H9 (cell line): ENCODE results near the gene SMYD5. TPM values are rescaled to one million over a fixed set of nuclear protein-coding genes. Genes with fewer than 3 reads are reported as not detected.

Source experiments
- DNase-seq: peaks from one replicate; pipeline ENCODE4 v3.0.0-alpha.2; 2017
- H2AFZ ChIP-seq: one replicate; pipeline ENCODE4 v1.6.1; 2013; ENCODE audit warnings: mild to moderate bottlenecking, low read length, control low read depth, moderate library complexity
- H2AK5ac ChIP-seq: 2 replicates; pipeline ENCODE4 v1.6.1; 2013; ENCODE audit warnings: low read length, control low read depth, mixed read lengths; ENCODE audit not compliant: insufficient read length
- H2BK120ac ChIP-seq: one replicate; pipeline ENCODE4 v1.6.1; 2013; ENCODE audit warnings: low read depth, mild to moderate bottlenecking, low read length, control low read depth, inconsistent platforms; ENCODE audit not compliant: poor library complexity, severe bottlenecking
- H2BK12ac ChIP-seq: 2 replicates; pipeline ENCODE4 v1.6.1; 2013; ENCODE audit warnings: low read length, control low read depth, mixed read lengths, low read depth; ENCODE audit not compliant: insufficient read length
- H2BK15ac ChIP-seq: 2 replicates; pipeline ENCODE4 v1.6.1; 2013; ENCODE audit warnings: low read depth, low read length, control low read depth
- H2BK20ac ChIP-seq: one replicate; pipeline ENCODE4 v1.6.1; 2013; ENCODE audit warnings: low read depth, mild to moderate bottlenecking, low read length, control low read depth, inconsistent platforms; ENCODE audit not compliant: poor library complexity, severe bottlenecking
- H2BK5ac ChIP-seq: 2 replicates; pipeline ENCODE4 v1.6.1; 2013; ENCODE audit warnings: low read length, control low read depth, mixed read lengths; ENCODE audit not compliant: insufficient read length
- H3K14ac ChIP-seq: 2 replicates; pipeline ENCODE4 v1.6.1; 2013; ENCODE audit warnings: low read length, control low read depth; ENCODE audit not compliant: insufficient read depth
- H3K18ac ChIP-seq: 2 replicates; pipeline ENCODE4 v1.6.1; 2013; ENCODE audit warnings: low read depth, mild to moderate bottlenecking, mixed read lengths, low read length, control low read depth; ENCODE audit not compliant: insufficient read length
- H3K23ac ChIP-seq: 2 replicates; pipeline ENCODE4 v1.6.1; 2013; ENCODE audit warnings: low read length, control low read depth, mixed read lengths, low read depth; ENCODE audit not compliant: insufficient read length
- H3K23me2 ChIP-seq: 2 replicates; pipeline ENCODE4 v1.6.1; 2013; ENCODE audit warnings: low read depth, mild to moderate bottlenecking, mixed read lengths, low read length, control low read depth; ENCODE audit not compliant: insufficient read length, poor library complexity, severe bottlenecking
- H3K27ac ChIP-seq: 2 replicates; pipeline ENCODE4 v1.5.1; 2013; ENCODE audit warnings: low read length, control low read depth, mixed read lengths, low read depth; ENCODE audit not compliant: insufficient read length
- H3K27me3 ChIP-seq: 2 replicates; pipeline ENCODE4 v1.6.1; 2013; ENCODE audit warnings: low read length, control low read depth, inconsistent platforms; ENCODE audit not compliant: insufficient read depth
- H3K4ac ChIP-seq: 2 replicates; pipeline ENCODE4 v1.6.1; 2013; ENCODE audit warnings: low read depth, mild to moderate bottlenecking, control low read depth, inconsistent platforms, low read length, moderate library complexity
- H3K4me1 ChIP-seq: 2 replicates; pipeline ENCODE4 v1.6.1; 2013; ENCODE audit warnings: low read length, control low read depth, inconsistent platforms; ENCODE audit not compliant: insufficient read depth
- H3K4me2 ChIP-seq: 2 replicates; pipeline ENCODE4 v1.6.1; 2013; ENCODE audit warnings: low read length, control low read depth, mixed read lengths; ENCODE audit not compliant: insufficient read length, insufficient read depth
- H3K56ac ChIP-seq: 2 replicates; pipeline ENCODE4 v1.6.1; 2013; ENCODE audit warnings: low read depth, mild to moderate bottlenecking, mixed read lengths, low read length, control low read depth; ENCODE audit not compliant: insufficient read length
- H3K79me1 ChIP-seq: 2 replicates; pipeline ENCODE4 v1.6.1; 2013; ENCODE audit warnings: low read depth, mild to moderate bottlenecking, moderate library complexity, low read length, control low read depth, inconsistent platforms; ENCODE audit not compliant: insufficient read depth, poor library complexity, severe bottlenecking
- H3K79me2 ChIP-seq: 2 replicates; pipeline ENCODE4 v1.6.1; 2013; ENCODE audit warnings: low read length, control low read depth, inconsistent platforms; ENCODE audit not compliant: insufficient read depth
- H3K9ac ChIP-seq: 2 replicates; pipeline ENCODE4 v1.6.1; 2013; ENCODE audit warnings: low read length, control low read depth, mixed read lengths; ENCODE audit not compliant: insufficient read length; ENCODE audit errors: extremely low read depth
- H3K9me3 ChIP-seq: one replicate; pipeline ENCODE4 v1.6.1; 2013; ENCODE audit warnings: low read depth, low read length, inconsistent platforms; ENCODE audit not compliant: control insufficient read depth
- H3T11ph ChIP-seq: one replicate; pipeline ENCODE4 v1.6.1; 2013; ENCODE audit warnings: mild to moderate bottlenecking, low read length, control low read depth, inconsistent platforms
- H4K20me1 ChIP-seq: one replicate; pipeline ENCODE4 v1.6.1; 2013; ENCODE audit not compliant: control insufficient read depth, insufficient read length, insufficient read depth
- H4K5ac ChIP-seq: 2 replicates; pipeline ENCODE4 v1.6.1; 2013; ENCODE audit warnings: low read depth, mild to moderate bottlenecking, mixed read lengths, low read length, control low read depth; ENCODE audit not compliant: insufficient read length
- H4K8ac ChIP-seq: replicated peaks from 2 replicates; pipeline ENCODE4 v1.6.1; 2013; ENCODE audit warnings: low read length, control low read depth, mixed read lengths, low read depth; ENCODE audit not compliant: insufficient read length
- H4K91ac ChIP-seq: 2 replicates; pipeline ENCODE4 v1.6.1; 2013; ENCODE audit warnings: low read depth, mild to moderate bottlenecking, moderate library complexity, mixed read lengths, low read length, control low read depth; ENCODE audit not compliant: insufficient read length
- H3K27ac Mint-ChIP-seq, 3 experiments: 2 replicates in 2 of 3; 3 replicates in 1 of 3; pipeline ENCODE4 v1.8.0; 2020 to 2021; ENCODE audit warnings: mixed read lengths in 3 of 3, mild to moderate bottlenecking in 1 of 3, moderate library complexity in 1 of 3
- H3K27me3 Mint-ChIP-seq: 2 replicates; pipeline ENCODE4 v1.8.0; 2021; ENCODE audit warnings: low read depth, mild to moderate bottlenecking, moderate library complexity, mixed read lengths
- H3K36me3 Mint-ChIP-seq, 3 experiments: 2 replicates in 2 of 3; 3 replicates in 1 of 3; pipeline ENCODE4 v1.8.0; 2020 to 2021; ENCODE audit warnings: low read depth in 3 of 3, mixed read lengths in 3 of 3; ENCODE audit not compliant: insufficient read depth in 1 of 3
- H3K4me1 Mint-ChIP-seq, 2 experiments: 2 replicates each; pipeline ENCODE4 v1.8.0; 2020; ENCODE audit warnings: mixed read lengths in 2 of 2
- H3K4me3 Mint-ChIP-seq, 2 experiments: 2 replicates in 1 of 2; 3 replicates in 1 of 2; pipeline ENCODE4 v1.8.0; 2020 to 2021; ENCODE audit warnings: mild to moderate bottlenecking in 2 of 2, mixed read lengths in 2 of 2, moderate library complexity in 1 of 2
- H3K9me3 Mint-ChIP-seq, 2 experiments: 2 replicates in 1 of 2; 3 replicates in 1 of 2; pipeline ENCODE4 v1.8.0; 2020; ENCODE audit warnings: mild to moderate bottlenecking in 2 of 2, mixed read lengths in 2 of 2, moderate library complexity in 1 of 2
- CTCF ChIP-seq: fragments of 200-600 bp; sonication (generic); conservative IDR thresholded peaks from 3 replicates; pipeline ENCODE4 v1.8.0; 2021; ENCODE audit warnings: antibody characterized with exemption, mild to moderate bottlenecking
- WGBS: extraction: QIAGEN DNeasy Blood & Tissue Kit; methylation state at CpG from one replicate; pipeline ENCODE4 v1.1.7; 2013; ENCODE audit warnings: missing lambda C conversion rate, low lambda C conversion rate, mixed read lengths; ENCODE audit not compliant: insufficient read length; ENCODE audit errors: extremely low coverage; 5-methylcytosine and 5-hydroxymethylcytosine counted together
- total RNA-seq: library from RNA; stranded (reverse); gene quantifications from 2 replicates; pipeline ENCODE4 v1.2.1, GENCODE V29; 2021

SMYD5 gene
- total RNA-seq, 1 experiment from 2014 or later: 45.2 TPM

- H3K14ac ChIP-seq: no peak overlapping the region
- no peaks in the 10 kb centered on the region for H3K4me1 ChIP-seq
- no peak overlapping the region for H2BK5ac ChIP-seq
- no peak overlapping the region for H2BK12ac ChIP-seq
- Mint-ChIP-seq H3K4me1 (peaks cover 17 to 18% of the 10 kb centered on the region in 2 experiments), H3K36me3 (peaks cover 13 to 42% (median 26%) of the 10 kb centered on the region in 3 experiments; a peak in 6 of 7 replicates), H3K4me3 (peak overlapping the region in 1 of 2 experiments; percentile 8; a peak in 1 of 5 replicates), H3K9me3 (no peaks in the 10 kb centered on the region; a peak in 1 of 5 replicates), H3K27me3 (no peaks in the 10 kb centered on the region; the same call in 1 of the 2 replicates), H3K27ac (no peak overlapping the region)
- H3K23ac ChIP-seq: no peak overlapping the region
- no peak overlapping the region for H3K18ac ChIP-seq
- no peak overlapping the region for H4K91ac ChIP-seq
- no peak for DNase-seq
- no peak overlapping the region for H2AFZ ChIP-seq
- H3K27ac ChIP-seq: no peak overlapping the region
- H4K5ac ChIP-seq: no peak overlapping the region
- H3K9ac ChIP-seq: no peak overlapping the region
- H3T11ph ChIP-seq: no peak overlapping the region
- H3K4me2 ChIP-seq: no peak overlapping the region
- no CpG with 5 or more reads among the region's 4 CpGs for WGBS
- TF ChIP-seq CTCF: no peak
- no peaks in the 10 kb centered on the region for H3K23me2 ChIP-seq
- no peak overlapping the region for H2BK120ac ChIP-seq
- no peak overlapping the region for H4K8ac ChIP-seq
- no peak overlapping the region for H3K4ac ChIP-seq
- no peaks in the 10 kb centered on the region for H3K79me1 ChIP-seq
- no peak overlapping the region for H2BK20ac ChIP-seq
- H3K9me3 ChIP-seq: no peaks in the 10 kb centered on the region
- no peak overlapping the region for H3K56ac ChIP-seq
- H4K20me1 ChIP-seq: no peaks in the 10 kb centered on the region
- no peak overlapping the region for H2AK5ac ChIP-seq
- H3K27me3 ChIP-seq: no peaks in the 10 kb centered on the region
- no peaks in the 10 kb centered on the region for H3K79me2 ChIP-seq
- H2BK15ac ChIP-seq: no peak overlapping the region
Observed at GRCh38 chr2:73259704-73260337, 45.8 kb downstream of the SMYD5 start.
